ENCODE data around the gene ZC3H13. TPM values are rescaled to one million over a fixed set of nuclear protein-coding genes. Genes with fewer than 3 reads are reported as not detected.

Gene ZC3H13
- total RNA-seq, 1 donor from 2014 or later: 60.7 TPM

DNA sequence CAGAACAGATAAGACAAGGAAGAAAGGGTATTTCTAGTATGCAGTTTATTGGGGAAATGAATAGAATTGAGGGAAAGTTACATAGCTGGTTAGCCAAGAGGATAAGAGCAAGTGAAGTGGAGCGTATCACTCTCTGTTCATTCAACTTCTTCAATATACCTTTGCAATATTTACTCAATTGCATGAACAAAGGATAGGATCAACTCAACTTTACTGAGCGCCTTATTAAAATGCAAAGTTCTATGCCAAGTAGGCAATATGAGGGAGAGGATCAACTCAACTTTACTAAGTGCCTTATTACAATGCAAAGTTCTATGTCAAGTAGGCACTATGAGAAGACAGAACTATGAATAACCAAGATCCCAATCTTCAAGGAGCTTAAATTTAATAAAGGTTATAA lies 43.9 kb downstream of the ZC3H13 start:
- Mint-ChIP-seq H3K9me3 (no peaks in the 10 kb centered on the region), H3K27me3 (ENCODE audit: low read depth) (no peaks in the 10 kb centered on the region), H3K27ac (no peak overlapping the region), H3K4me1 (no peaks in the 10 kb centered on the region), H3K36me3 (peaks cover 17% of the 10 kb centered on the region), H3K4me3 (no peak overlapping the region)
- no peak for DNase-seq (ENCODE audit: low spot score in 2 of 2, unreplicated experiment in 2 of 2)
- TF ChIP-seq, protein P1, sequence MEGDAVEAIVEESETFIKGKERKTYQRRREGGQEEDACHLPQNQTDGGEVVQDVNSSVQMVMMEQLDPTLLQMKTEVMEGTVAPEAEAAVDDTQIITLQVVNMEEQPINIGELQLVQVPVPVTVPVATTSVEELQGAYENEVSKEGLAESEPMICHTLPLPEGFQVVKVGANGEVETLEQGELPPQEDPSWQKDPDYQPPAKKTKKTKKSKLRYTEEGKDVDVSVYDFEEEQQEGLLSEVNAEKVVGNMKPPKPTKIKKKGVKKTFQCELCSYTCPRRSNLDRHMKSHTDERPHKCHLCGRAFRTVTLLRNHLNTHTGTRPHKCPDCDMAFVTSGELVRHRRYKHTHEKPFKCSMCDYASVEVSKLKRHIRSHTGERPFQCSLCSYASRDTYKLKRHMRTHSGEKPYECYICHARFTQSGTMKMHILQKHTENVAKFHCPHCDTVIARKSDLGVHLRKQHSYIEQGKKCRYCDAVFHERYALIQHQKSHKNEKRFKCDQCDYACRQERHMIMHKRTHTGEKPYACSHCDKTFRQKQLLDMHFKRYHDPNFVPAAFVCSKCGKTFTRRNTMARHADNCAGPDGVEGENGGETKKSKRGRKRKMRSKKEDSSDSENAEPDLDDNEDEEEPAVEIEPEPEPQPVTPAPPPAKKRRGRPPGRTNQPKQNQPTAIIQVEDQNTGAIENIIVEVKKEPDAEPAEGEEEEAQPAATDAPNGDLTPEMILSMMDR (IDR thresholded peaks at IDR 0.05; ENCODE audit: unreplicated experiment): no peak

DNA sequence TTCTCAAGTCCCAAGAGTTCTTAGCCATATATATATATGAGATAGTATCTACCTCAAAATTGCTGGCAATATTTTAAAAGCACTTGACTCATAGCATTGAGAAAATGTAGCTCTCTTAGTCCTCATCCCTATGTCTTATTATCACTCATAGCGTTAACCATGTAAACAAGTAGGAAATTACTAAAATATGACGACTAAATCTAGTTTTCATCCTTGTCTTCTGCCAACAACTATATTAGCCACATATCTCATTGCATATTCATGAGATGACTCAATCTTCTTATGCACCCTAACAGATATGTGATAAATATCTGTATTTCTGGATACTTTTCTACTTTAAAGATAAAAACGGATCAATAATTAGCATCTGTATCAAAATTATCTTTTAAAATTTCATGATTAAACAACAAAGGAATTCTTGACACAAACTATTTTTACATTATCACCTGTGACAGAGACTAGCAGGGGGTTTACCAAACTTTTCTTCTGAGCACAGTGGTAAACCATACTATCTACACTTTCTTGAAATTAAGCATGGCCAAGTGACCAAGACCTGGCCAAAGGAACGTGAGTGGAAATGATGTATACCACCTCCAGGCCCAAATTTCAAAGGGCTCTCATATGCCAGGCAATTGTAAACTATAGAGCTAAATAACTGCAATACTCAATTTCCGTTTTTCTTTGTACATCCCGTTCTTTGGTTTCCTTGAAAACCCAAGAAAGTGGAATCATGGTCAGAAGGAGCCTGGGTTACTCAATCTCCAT lies 45.7 kb downstream of the ZC3H13 start:
- H3K4me1 Mint-ChIP-seq: no peaks in the 10 kb centered on the region
- peaks cover 19% of the 10 kb centered on the region for H3K36me3 Mint-ChIP-seq
- no peak overlapping the region for H3K4me3 Mint-ChIP-seq
- H3K27me3 Mint-ChIP-seq (ENCODE audit: low read depth): no peaks in the 10 kb centered on the region
- no peak overlapping the region for H3K27ac Mint-ChIP-seq
- TF ChIP-seq, protein P1 (IDR thresholded peaks at IDR 0.05; ENCODE audit: unreplicated experiment): no peak
- no peaks in the 10 kb centered on the region for H3K9me3 Mint-ChIP-seq
- no peak for DNase-seq (ENCODE audit: low spot score in 2 of 2, unreplicated experiment in 2 of 2)

GRCh38 chr13:46004491-46004890 lies 48.1 kb downstream of the ZC3H13 start:
- Mint-ChIP-seq H3K4me3 (no peak overlapping the region), H3K27ac (no peak overlapping the region), H3K27me3 (ENCODE audit: low read depth) (no peaks in the 10 kb centered on the region), H3K4me1 (no peaks in the 10 kb centered on the region), H3K9me3 (peaks cover 7% of the 10 kb centered on the region), H3K36me3 (peaks cover 37% of the 10 kb centered on the region)
- TF ChIP-seq, protein P1 (IDR thresholded peaks at IDR 0.05; ENCODE audit: unreplicated experiment): no peak
- no peak for DNase-seq (ENCODE audit: low spot score in 2 of 2, unreplicated experiment in 2 of 2)

DNA sequence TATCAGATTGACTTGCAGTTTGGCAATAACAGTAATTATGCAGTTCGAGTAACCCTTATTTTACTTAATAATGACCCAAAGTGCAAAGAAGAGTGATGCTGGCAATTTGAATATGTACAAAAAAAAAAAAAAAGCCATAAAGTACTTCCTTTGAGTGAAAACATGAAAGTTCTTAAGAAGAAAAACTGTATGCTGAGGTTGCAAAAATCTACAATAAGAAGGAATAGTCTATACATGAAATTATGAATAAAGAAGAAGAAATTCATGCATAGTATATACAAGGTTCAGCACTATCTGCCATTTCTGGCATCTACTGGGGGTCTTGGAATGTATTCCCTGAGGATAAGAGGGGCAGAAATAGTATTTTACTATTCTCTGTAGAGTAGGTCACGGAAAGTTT lies 55.9 kb downstream of the ZC3H13 start:
- Mint-ChIP-seq H3K9me3 (peaks cover 7% of the 10 kb centered on the region), H3K36me3 (peaks cover 29% of the 10 kb centered on the region), H3K27ac (no peak overlapping the region), H3K27me3 (ENCODE audit: low read depth) (no peaks in the 10 kb centered on the region), H3K4me3 (no peak overlapping the region), H3K4me1 (no peaks in the 10 kb centered on the region)
- TF ChIP-seq, protein P1 (IDR thresholded peaks at IDR 0.05; ENCODE audit: unreplicated experiment): no peak
- DNase-seq (ENCODE audit: low spot score in 2 of 2, unreplicated experiment in 2 of 2): no peak

GRCh38 chr13:45995245-45995644 lies 57.3 kb downstream of the ZC3H13 start:
- Mint-ChIP-seq H3K27ac (no peak overlapping the region), H3K4me1 (no peaks in the 10 kb centered on the region), H3K4me3 (no peak overlapping the region), H3K36me3 (peaks cover 20% of the 10 kb centered on the region), H3K9me3 (peaks cover 2% of the 10 kb centered on the region), H3K27me3 (ENCODE audit: low read depth) (no peaks in the 10 kb centered on the region)
- no peak for DNase-seq (ENCODE audit: low spot score in 2 of 2, unreplicated experiment in 2 of 2)
- TF ChIP-seq, protein P1 (IDR thresholded peaks at IDR 0.05; ENCODE audit: unreplicated experiment): no peak
